ELR (cell line): ENCODE data around the gene GNA12.
"Not testable (repeated sequence)": the region's sequence is repeated elsewhere in the genome, so short reads cannot be mapped to it uniquely, and the experiment has no call there.

Source experiments
- DNase-seq: peaks from one replicate; pipeline ENCODE4 v3.0.0-alpha.2; 2015; ENCODE audit warnings: low read depth

GNA12 gene

DNA sequence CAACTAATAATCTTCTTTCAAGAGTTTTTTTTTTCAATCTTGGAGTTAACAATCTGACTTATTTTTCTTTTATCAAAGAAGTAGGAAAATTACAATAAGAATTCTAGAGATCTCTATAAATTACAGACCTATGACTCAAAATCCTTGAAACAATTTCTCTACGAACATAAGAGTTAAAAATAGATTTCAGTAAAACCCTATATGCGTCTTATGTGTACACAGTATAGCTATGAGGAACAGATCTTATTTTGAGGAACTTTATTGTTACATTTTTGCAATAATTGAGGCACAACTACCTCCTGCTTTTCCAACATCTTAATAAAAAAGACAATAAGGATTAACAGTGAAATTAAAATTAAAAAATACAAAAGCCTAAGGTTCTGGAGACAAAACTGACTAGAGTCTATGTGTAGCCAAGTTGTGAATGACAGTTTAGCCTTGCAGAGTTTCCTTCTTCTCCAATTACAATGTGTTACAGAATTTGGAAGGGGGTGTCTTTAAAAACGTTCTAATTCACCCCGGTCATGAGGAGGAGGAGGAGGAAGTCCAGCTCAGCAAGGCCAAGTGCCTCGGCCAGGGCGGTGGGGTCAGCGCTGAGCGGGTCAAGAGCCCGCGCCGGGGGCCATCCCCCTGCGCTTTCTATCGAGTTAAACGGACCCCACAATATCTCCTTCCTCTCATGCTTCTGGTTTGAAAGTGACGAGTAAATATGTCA lies 115.6 kb downstream of the GNA12 start:
- no peak for DNase-seq

GRCh38 chr7:2727206-2727605 lies 116.9 kb downstream of the GNA12 start:
- not testable (repeated sequence) for DNase-seq

- no peak for DNase-seq
Observed at GRCh38 chr7:2726316-2727018, 117.6 kb downstream of the GNA12 start.

DNA sequence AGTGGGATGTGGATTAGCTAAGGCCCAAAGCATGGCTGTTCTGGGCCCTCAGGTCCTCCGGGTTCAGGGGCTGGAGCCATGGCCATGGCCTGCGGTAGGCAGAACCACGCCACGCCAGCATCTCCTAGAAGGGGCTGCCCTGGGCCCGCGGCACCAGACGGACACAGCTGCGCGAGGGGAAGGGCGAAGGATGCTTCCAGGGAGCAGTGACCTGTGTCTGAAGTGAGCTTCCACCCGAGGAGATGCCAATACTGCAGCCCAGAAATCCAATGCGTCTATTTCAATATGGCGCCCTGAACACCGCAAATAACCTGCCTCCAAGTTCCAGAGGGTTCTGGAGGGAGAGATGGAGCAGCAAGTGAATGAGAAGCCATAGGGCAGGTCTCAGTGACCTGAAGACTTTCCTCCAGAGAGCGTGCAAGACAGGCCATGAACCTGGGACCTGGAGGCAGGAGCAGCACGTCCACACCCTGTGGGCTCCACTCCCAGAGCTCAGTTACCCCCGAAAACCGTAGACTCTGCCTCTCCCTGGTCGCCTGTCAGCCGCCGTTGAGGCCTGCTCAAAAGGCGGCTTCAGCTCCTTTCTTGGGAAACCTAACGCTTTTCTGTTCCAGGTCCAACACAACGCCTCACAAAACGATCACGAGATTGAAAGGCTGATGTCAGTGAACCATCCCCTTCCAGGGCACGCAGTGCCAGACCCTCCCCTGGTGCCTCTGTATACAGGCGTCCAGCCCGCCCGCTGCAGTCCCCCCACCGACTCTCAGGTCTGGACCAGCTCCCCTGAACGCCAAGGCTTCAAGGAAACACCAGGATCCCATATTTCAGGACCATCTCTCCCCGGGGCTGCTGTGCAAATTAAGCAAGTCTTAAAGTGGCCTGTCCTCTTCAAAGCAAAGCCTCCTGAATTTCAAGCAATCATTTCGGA lies 118.7 kb downstream of the GNA12 start:
- DNase-seq: no peak

DNA sequence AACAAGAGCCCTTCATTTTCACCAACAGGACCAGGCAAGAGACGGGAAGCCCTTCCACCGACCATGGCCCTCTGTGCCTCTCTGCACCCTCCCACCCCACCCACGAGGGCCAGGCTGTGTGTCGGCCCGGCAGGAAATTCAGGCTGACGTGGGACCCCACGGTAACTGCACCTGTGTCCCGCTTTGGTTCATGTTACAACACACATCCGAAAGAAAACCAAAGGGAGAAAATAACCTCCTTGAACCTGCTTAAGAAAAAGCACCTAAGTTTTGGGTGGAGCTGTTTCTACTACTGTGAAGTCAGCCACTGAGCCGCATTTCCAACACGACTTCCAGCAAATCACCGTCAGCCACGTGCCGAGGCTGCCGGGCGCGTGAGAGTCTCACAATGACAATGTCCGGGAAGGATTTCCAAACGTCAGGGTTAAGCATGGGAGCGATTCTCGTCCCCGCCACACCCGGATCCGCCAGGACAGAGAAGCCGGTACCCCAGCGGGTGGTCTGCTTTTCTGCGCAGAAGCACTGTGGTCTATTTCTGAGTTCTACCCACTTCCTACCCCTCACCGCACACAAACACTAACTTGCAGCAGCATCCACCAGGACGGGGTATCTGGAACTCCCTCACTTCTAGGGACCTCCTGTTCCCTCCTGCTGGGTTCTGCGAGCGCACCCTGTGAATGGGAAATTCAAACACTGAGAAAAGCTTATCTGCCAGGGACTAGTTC lies 119.5 kb downstream of the GNA12 start:
- DNase-seq: no peak

- not testable (repeated sequence) for DNase-seq
Observed at GRCh38 chr7:2724036-2724435, 120.1 kb downstream of the GNA12 start.

DNA sequence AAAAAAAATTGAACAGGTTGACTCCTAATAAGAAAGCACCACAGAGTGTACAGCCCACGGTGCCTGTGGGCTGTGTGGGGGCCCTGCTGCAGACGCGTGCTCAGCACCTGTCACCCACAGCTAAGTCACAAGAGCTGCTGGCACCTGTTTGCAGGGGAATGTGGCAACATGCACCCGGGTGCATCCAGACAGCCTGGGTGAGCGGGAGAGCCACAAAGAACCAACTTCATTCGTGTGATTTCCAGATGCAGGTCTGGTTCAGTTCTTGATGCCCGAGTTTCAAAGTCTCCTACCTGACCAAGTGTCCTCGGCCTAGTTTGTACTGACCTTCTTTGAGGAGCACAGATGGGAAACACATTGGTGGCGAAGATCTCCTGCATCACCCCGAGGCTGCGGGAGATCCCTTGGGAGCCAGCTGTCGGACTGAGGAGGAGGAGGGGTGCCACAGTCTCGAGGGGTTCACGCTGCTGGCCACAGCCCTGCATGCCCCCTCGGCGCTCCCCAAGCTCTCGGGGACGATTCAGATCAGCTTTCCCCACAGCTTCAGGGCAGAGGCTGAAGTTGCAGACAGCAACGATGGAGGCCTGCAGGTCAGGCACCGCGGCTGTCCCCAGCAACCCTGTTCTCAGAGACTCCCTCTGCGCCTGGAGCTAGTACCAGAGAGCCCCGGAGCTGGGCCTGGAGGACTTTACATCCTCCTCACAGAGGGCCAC lies 120.8 kb downstream of the GNA12 start:
- no peak for DNase-seq

DNA sequence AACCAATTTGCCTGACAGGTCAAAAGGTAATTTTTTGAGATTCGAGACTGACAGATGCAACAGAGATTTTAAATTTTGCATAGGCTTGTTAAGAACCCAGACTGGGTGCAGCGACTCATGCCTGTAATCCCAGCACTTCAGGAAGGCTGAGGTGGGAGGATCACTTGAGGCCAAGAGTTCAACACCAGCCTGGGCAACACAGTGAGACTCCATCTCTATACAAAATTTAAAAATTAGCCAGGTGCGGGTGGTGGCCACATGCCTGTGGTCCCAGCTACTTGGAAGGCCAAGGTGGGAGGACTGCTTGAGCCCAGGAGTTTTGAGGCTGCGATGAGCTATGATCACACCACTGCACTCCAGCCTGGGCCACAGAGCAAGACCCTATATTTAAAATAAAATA lies 121.5 kb downstream of the GNA12 start:
- no peak for DNase-seq

- no peak for DNase-seq
Observed at GRCh38 chr7:2721842-2722241, 122.3 kb downstream of the GNA12 start.

DNA sequence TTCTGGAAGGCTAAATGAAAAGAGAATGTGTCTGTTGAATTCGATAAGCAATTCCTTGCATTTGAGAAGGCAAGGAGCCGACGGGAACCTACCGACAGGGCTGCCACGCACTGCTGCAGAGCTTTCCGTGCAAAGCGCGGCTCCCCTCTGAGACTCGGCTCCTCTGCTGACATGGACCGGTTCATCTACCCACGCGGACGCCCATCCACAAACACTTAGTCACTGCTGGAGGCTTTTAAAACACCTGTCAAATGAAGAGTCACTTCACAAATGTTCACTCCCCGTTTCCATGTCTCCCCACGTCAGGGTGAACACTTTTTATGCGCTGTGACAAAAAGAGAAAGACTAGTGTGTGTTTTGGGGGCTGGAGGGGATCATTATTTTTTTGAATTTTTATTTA lies 124.1 kb downstream of the GNA12 start:
- DNase-seq: no peak

DNA sequence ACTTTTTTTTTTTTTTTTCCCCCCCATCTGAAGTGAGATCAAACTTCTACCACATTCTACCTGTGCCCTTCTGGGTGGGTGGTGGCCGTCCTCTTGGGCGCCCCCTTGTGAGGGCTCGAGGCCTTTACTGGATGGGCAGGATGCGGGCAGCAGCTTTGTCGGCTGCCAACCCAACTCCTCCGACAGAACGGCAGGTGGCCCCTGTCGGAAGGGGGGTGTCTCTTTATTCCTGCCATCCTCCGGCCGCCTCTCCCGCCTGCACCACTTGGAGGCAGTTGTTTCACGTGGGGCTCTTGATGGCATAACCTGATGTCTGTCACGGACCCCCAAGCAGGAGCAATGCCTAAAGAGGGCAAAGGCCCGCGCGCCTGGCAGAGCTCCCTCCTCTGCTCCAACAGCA lies 125.1 kb downstream of the GNA12 start:
- DNase-seq: peak; percentile 37

- no peak for DNase-seq
Observed at GRCh38 chr7:2718296-2718965, 125.7 kb downstream of the GNA12 start.

- no peak for DNase-seq
Observed at GRCh38 chr7:2717293-2718261, 126.5 kb downstream of the GNA12 start.

DNA sequence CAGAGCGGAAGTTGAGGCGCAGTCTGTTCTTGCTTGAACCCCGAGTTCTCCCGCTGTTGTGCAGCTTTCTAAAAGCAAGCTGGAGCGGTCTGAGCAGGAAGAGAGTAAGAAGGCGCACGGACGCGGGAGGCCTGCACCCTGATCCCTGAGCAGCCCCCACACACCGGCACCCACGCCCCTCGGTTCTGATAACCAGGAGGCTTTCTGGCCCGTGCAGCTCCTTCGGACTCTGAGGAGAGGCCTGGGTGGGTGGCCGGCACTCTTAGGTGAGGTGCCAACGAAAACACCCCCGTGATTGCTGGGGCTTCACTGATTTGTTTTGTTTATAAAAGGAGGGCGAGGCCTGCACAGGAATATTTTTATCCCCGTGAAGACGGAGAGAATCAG lies 127.2 kb downstream of the GNA12 start:
- no peak for DNase-seq

- no peak for DNase-seq
Observed at GRCh38 chr7:2716488-2716887, 127.6 kb downstream of the GNA12 start.

GRCh38 chr7:2715341-2716231 lies 128.5 kb downstream of the GNA12 start:
- no peak for DNase-seq

DNA sequence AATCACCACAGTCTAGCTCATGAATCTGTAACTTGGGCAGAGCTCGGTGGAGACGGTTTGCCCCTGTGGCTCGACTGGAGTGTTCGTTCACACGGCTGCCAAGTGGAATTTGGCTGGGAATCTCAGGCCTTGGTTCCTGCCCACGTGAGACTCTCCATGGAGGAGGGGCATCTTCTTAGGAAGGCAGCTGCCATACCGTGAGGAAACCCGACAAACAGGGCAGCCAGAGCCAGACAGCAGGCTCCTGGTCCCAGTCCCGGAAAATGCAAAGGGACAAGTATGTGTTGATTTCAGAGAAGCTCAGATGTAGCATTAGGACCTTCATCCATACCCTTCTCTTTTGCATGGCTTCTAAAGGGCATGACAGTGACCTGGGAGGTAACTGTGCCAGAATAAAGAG lies 129.5 kb downstream of the GNA12 start:
- no peak for DNase-seq

DNA sequence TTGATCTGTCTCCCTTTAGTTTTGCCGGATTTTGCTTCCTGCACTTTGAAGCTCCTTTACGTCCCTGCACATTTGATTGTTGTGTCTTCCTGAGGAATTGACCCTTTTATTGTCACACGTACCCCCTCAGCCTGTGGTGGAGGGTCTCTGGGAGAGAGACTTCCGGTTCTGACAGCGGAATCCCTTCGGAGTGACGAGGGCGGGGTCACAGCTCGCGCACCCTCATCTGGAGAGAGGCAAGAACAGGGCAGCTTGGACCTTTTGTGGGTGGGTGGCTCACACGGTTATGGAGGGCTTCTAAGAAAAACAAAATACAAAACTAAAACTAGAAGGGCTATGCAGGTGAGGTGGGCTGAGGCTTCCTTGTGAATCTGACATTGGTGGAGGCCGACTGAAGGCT lies 130.1 kb downstream of the GNA12 start:
- DNase-seq: no peak

DNA sequence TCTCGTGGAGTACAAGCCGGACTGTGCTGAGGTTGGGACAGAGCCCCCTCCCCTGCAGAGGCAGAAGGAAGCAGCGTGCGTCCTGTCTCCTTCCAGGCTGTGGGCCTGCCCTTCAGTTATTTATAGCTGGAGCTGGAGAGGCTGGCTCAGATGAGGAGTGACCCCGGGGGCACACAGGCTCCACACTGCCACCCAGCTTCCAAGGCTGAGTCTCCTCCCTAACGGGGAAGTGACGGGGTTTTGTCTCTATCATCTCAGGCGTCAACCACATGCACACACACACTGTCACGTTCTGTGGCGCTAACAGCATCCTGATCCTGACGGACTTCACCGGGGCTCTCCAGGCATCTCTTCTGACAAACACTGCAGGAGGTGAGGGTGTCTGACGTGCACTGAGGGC lies 130.7 kb downstream of the GNA12 start:
- DNase-seq: no peak
